Mammary epithelial cell (primary cell): ENCODE data around the gene CATSPER1.

ENCODE experiments used
- CTCF ChIP-seq, 2 donors: IDR thresholded peaks in 1 of 2; conservative IDR thresholded peaks in 1 of 2; 2 replicates each; pipeline ENCODE4 v1.5.1; 2011 to 2012; ENCODE audit warnings: inconsistent platforms in 2 of 2, low read length in 2 of 2, mild to moderate bottlenecking in 2 of 2, control low read depth in 1 of 2, low read depth in 1 of 2; ENCODE audit not compliant: insufficient read depth in 1 of 2; ENCODE audit errors: extremely low read depth in 1 of 2
- EZH2 ChIP-seq: IDR thresholded peaks from 2 replicates; pipeline ENCODE4 v1.6.1; 2012; ENCODE audit warnings: low read length, inconsistent platforms, borderline replicate concordance

GRCh38 chr11:65981972-65982823, 44.1 kb downstream of the CATSPER1 start:
- no peak for TF ChIP-seq CTCF (conservative IDR thresholded peaks at IDR 0.05 in 1 of 2, IDR thresholded peaks at IDR 0.05 in 1 of 2; ENCODE audit: extremely low read depth in 1 of 2, insufficient read depth in 1 of 2, low read depth in 1 of 2, low read length in 2 of 2)
- TF ChIP-seq EZH2, result no peak
